ENCODE results near the gene PNISR.
"Not testable (repeated sequence)": the region's sequence is repeated elsewhere in the genome, so short reads cannot be mapped to it uniquely, and the experiment has no call there.

PNISR gene, protein sequence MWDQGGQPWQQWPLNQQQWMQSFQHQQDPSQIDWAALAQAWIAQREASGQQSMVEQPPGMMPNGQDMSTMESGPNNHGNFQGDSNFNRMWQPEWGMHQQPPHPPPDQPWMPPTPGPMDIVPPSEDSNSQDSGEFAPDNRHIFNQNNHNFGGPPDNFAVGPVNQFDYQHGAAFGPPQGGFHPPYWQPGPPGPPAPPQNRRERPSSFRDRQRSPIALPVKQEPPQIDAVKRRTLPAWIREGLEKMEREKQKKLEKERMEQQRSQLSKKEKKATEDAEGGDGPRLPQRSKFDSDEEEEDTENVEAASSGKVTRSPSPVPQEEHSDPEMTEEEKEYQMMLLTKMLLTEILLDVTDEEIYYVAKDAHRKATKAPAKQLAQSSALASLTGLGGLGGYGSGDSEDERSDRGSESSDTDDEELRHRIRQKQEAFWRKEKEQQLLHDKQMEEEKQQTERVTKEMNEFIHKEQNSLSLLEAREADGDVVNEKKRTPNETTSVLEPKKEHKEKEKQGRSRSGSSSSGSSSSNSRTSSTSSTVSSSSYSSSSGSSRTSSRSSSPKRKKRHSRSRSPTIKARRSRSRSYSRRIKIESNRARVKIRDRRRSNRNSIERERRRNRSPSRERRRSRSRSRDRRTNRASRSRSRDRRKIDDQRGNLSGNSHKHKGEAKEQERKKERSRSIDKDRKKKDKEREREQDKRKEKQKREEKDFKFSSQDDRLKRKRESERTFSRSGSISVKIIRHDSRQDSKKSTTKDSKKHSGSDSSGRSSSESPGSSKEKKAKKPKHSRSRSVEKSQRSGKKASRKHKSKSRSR

DNA sequence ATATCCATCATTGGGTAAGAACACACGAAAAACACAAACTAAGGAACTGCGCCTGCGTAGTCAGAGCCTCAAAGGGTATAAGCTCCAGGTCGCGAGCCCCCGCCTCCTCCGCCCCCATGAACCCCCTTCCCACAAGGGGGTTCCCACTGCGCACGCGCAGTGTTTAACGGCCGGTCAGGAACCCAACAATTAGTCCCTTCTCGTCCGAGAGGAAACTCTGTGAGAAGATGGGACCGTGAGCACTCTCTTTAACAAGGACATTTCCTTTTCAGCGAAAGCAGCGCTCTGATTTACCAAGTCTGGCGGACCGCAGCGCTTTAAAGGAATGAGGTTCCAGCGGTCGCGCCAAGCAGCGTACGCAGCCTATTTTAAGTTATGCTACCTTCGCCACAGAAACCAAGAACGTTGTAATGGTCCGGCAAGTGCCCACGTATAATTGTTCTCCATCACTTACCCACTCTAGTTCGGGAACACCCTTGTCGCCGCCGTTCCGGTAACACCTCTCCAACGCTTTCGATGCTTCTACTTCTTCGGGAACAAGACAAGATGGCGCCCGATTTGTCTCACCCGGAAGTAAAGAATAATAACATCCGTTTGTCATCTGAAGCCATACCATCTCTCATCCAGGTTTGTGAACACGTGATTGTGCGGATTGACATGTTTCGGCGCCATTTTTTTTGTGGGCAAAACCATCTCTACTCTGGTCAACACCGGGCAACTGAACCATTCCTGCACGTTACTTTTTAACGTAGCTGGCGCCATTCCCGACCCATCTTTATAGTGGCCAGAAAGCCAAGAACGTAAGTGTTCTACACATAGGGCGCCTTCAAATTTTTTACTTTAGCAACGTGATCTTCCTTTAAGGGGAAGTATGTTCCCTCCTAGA, at the start of gene PNISR:
Gene PNISR (minus strand): TSS at position 548 of the 886 bp plus-strand sequence. CDS start 10,649 bp downstream, outside the sequence.
- DNase-seq: peak; percentile 97

DNA sequence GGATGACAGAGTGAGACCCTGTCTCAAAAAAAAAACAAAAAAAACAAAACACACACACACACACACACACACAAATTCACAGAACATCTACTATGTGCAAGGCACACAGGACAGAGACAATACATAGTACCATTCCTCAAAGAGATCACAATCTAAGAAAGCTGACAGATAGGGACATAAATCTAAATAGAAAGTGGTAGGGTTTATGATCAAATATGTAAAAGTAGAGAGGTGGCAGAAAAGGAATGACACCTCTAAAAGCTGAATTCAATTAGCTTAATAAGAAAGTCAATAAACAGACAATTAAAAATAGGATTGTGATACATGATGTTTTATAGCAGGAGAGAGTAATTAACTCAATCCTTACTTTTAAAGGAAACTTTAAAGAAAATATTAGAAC, 48.6 kb upstream of the PNISR start:
- no peak for DNase-seq

GRCh38 chr6:99471638-99472037, 46.5 kb upstream of the PNISR start:
- no peak for DNase-seq

DNA sequence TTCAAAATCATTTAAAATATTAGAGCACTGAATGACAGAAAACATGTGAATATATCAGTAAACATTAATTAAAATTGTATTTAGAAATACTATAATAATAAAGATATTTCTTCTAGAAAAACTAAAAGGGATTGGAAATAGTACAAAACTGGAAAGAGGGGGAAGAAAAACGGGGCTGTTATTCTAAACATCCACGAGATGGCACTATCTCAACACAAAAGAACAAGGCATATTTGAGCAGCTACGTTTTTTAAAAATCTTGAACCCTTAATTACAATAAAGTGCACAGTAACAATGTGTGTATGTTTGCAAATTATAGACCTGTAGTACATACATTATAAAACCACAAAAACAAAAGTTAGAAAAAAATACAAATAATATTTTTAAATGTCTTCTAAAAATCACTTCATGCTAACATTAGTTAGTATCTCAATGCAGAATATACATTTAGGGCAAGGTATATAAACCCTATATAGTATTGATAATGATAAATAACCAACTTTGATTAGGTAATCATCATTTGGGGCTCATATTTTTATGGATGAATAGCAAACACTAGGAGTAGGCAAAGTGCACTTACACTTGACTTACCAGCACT, 42.5 kb upstream of the PNISR start:
- DNase-seq: no peak

GRCh38 chr6:99459133-99459532, 34.0 kb upstream of the PNISR start:
- DNase-seq: not testable (repeated sequence)

- no peak for DNase-seq
Observed at GRCh38 chr6:99458319-99458718, 33.2 kb upstream of the PNISR start.

DNA sequence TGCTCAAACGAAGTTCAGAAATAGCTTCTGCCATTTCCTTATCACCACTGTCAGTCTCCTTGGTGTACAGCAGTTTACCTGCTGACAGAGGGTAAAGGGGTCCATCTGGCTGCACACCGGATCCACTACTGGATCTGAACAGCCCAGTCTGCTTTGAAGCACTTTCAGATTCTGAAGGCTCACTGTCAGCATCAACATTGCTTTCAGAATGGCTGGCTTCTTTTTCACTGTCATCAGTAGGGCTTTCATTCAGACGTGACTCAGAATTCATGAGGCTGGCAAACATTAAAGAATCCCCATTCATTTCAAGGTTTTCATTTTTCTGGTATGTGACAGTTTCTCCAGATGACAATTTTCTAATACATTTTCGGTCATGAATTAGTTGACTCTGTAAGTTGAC, 21.0 kb upstream of the PNISR start:
- DNase-seq: no peak

GRCh38 chr6:99434702-99435530, 9.8 kb upstream of the PNISR start:
- DNase-seq: no peak

DNA sequence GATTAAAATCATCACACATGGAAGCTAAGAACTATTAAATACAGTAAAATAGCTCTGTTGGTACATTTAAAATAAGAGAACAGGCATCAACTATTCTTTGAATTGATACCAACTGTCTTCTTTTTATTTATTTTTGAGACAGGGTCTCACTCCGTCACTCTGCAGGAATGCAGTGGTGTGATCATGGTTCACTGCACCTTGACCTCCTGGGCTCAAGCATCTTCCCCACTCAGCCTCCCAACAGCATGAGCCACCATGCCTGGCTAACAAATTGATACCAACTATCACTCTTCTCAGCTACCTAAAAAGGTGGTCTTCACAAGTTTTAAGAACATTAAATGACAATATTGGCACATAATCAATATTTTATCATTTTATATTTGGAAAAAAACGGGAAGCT, 7.8 kb upstream of the PNISR start:
- DNase-seq: no peak

- DNase-seq: no peak
Observed at GRCh38 chr6:99431901-99432300, 6.8 kb upstream of the PNISR start.

DNA sequence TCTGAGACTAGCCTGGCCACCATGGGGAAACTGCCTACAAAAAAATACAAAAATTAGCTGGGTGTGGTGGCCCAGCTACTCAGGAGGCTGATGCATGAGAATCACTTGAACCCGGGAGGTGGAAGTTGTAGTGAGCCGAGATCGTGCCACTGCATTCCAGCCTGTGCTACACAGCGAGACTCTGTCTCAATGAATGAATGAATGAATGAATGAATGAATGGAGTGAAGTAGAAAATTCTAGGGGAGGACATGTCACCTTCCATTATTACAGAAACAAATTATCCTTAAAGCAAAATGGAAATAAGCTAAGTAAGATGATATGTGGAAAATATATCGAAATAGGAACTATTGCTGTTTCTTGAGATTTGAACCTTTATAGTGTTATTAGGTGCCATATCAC, 2.9 kb upstream of the PNISR start:
- no peak for DNase-seq

DNA sequence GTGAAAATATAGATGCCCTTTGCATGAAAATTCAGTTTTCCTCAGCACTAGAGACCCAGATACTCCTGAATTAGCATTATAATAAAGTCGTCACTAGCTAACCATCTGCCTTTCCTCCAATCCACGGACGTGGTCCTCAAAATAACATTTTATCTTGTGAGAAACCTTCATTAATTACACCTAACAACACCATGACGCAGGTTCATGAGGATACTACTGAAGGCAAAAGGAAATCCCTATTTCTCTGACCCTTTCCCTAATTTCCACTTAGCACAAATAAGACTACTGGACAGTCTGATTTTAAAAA, 1.3 kb upstream of the PNISR start:
- DNase-seq: no peak

DNA sequence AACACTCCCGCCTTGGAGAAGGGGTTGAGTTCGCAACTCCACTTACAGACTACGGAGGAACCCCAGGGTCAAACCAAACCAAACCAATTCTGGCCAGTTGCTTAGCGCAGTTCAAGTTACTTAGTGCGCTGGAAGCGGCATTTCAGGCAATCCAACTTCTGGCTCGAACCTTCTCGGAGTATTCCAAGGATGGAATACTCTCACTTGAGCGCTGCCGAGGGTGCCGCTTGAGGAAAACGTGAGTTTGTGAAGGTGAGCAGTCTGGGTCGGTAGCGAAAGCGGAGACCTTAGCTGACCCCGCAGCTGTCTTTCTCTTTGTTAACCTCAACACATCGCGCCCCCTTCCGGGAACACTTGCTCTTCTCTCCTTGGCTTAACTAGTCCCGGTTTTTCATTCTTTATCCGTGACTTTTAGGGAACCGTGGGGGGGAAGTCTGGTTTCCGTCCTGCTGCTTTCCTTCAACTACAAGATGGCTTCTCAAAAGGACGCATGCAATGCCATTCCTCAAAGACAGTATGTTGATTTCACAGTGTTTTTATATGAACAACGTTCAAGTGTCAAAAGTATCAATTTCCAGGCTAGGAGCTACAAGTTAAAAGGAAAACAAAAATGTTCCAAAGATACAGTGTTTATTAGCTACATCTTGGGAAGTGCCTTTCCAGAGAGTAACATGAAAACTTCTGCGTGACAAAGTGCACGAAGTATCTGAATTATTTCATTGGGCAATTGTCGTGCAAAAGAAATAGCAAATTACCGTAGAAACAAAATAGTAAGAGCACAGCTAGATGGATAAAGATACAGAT, 741 bp upstream of the PNISR start:
- DNase-seq: peak; percentile 97

DNA sequence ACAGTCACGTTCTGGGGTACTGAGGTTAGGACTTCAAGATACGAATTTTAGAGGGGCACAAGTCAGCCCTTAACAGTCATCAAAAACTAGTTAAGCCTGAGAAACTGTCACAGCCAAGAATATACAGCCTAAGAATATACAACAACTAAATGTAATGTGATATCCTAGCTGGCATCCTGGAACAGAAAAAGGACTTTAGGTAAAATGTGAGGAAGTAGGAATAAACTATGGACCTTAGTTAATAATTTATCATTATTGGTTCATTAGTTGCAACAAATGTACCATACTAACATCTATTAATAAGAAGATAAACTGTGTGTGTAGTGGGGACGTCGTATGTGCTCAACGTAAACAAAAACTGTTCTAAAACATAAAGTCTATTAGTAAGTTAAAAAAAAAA, 1.1 kb downstream of the PNISR start:
- DNase-seq: no peak

GRCh38 chr6:99422912-99423311, 2.2 kb downstream of the PNISR start:
- no peak for DNase-seq

GRCh38 chr6:99416892-99417767, 8.0 kb downstream of the PNISR start:
- no peak for DNase-seq

DNA sequence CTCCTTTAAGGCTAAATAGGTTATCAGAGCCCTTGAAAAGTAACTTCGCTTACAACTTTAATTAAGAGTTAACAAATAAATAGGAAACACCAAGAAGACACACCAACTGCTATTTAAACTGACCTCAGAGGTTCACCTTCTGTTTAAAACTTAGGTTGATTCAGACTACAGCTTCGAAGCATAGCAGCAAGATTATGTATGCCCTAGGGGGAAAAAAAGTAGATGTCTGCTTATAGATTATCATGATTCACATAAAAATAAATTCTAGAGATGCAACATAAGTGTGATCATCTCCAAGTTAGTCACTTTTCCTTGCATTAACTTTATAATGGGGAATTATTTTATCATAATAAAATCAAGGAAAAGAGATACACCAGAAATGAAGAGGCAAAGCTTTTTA, 8.9 kb downstream of the PNISR start:
- DNase-seq: no peak

DNA sequence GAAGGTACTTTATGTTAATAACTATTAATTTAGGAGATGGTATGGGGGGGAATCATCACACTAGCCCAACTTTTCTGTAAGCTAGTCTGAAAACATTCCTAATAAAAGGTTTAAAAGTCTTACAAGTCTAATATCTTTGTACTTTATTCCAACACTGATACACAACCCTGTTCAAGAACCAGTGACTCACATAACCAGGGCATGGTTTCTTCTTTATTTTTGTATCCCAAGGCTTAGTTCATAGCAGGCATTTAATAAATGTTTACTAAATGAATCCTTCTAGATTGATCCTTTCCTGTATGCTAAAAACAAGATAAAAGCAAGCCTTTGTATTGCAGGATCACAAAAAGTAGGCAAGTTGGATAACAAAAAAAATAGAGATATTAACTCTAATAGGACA, 9.7 kb downstream of the PNISR start:
- DNase-seq: no peak

DNA sequence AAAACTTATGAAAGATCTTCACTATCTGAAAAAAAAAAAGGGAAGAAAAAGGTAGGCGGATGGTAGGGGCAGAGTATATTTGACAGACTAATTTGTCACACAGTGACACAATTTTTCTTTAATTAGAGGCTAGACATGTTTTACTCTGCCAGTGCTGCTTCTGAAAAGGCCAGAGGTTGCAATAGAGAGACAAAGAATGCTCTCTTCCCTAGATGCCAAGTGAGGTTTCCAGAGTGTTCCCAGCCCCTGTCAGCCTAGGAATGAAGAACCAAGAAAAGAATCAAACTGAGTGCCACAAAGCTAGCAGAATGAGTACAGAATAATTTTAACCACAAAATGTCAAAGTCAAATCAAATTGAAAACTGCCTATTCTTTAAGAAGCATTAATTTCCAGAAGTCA, 13.0 kb downstream of the PNISR start:
- no peak for DNase-seq

GRCh38 chr6:99409672-99410071, 15.4 kb downstream of the PNISR start:
- no peak for DNase-seq
